ENCODE data around the gene FOXN3.
"Not testable (repeated sequence)": the region's sequence is repeated elsewhere in the genome, so short reads cannot be mapped to it uniquely, and the experiment has no call there.

FOXN3 gene

GRCh38 chr14:89121968-89122620, 294.9 kb downstream of the FOXN3 start:
- peak; percentile 75 for DNase-seq

- no peak for DNase-seq
Observed at GRCh38 chr14:89117012-89117411, 300.0 kb downstream of the FOXN3 start.

GRCh38 chr14:89114109-89114508, 302.9 kb downstream of the FOXN3 start:
- DNase-seq: no peak

- no peak for DNase-seq
Observed at GRCh38 chr14:89112720-89113119, 304.3 kb downstream of the FOXN3 start.

- DNase-seq: not testable (repeated sequence)
Observed at GRCh38 chr14:89111766-89112543, 305.1 kb downstream of the FOXN3 start.

GRCh38 chr14:89111232-89111631, 305.8 kb downstream of the FOXN3 start:
- DNase-seq: not testable (repeated sequence)

GRCh38 chr14:89110110-89110509, 306.9 kb downstream of the FOXN3 start:
- no peak for DNase-seq

- DNase-seq: no peak
Observed at GRCh38 chr14:89108608-89109007, 308.4 kb downstream of the FOXN3 start.

- peak; percentile 47 for DNase-seq
Observed at GRCh38 chr14:89107626-89108025, 309.4 kb downstream of the FOXN3 start.

Data from DMS79 (cell line).